CD14-positive monocyte (primary cell): Measurements from ENCODE around the gene ATP11A. TPM values are rescaled to one million over a fixed set of nuclear protein-coding genes. Genes with fewer than 3 reads are reported as not detected.

Source experiments
- DNase-seq, 3 donors: peaks; one replicate each; pipeline ENCODE4 v3.0.0-alpha.2; 2011 to 2022
- H2AFZ ChIP-seq: 2 replicates; pipeline ENCODE4 v1.6.0; 2012; ENCODE audit warnings: mild to moderate bottlenecking, low read depth, low read length, inconsistent platforms; ENCODE audit not compliant: insufficient read depth, poor library complexity, severe bottlenecking
- H3K27ac ChIP-seq, 2 donors: 1 replicate in 1 of 2; 2 replicates in 1 of 2; pipeline ENCODE4 v1.5.1; 2012 to 2013; ENCODE audit warnings: low read length in 2 of 2, control low read depth in 1 of 2, inconsistent platforms in 1 of 2, low read depth in 1 of 2, mild to moderate bottlenecking in 1 of 2
- H3K27me3 ChIP-seq, 2 donors: one replicate each; pipeline versions ENCODE4 v1.6.0 to v1.6.1; 2011 to 2013; ENCODE audit warnings: low read length in 2 of 2; ENCODE audit not compliant: control insufficient read depth in 2 of 2, insufficient read depth in 2 of 2
- H3K36me3 ChIP-seq, 2 donors: replicated peaks in 1 of 2; 1 replicate in 1 of 2; 2 replicates in 1 of 2; pipeline versions ENCODE4 v1.5.1 to v1.6.1; 2012 to 2013; ENCODE audit warnings: low read length in 2 of 2, control low read depth in 1 of 2, inconsistent platforms in 1 of 2, mild to moderate bottlenecking in 1 of 2; ENCODE audit not compliant: insufficient read depth in 2 of 2, control insufficient read depth in 1 of 2
- H3K4me1 ChIP-seq, 2 donors: 1 replicate in 1 of 2; 2 replicates in 1 of 2; pipeline versions ENCODE4 v1.5.1 to v1.6.1; 2012 to 2013; ENCODE audit warnings: low read length in 2 of 2, control low read depth in 1 of 2, inconsistent platforms in 1 of 2, mild to moderate bottlenecking in 1 of 2, moderate library complexity in 1 of 2; ENCODE audit not compliant: insufficient read depth in 2 of 2, control insufficient read depth in 1 of 2
- H3K4me2 ChIP-seq: replicated peaks from 2 replicates; pipeline ENCODE3; 2012; ENCODE audit warnings: low read length, moderate library complexity, mild to moderate bottlenecking; ENCODE audit not compliant: poor library complexity, severe bottlenecking; ENCODE audit errors: extremely low read depth
- H3K4me3 ChIP-seq, 3 experiments: fragments of 200-600 bp in 1 of 3; sonication (generic) in 1 of 3; replicated peaks in 1 of 3; 1 replicate in 2 of 3; 2 replicates in 1 of 3; pipeline ENCODE4 v1.5.1; 2011 to 2013; ENCODE audit warnings: low read length in 3 of 3, mild to moderate bottlenecking in 3 of 3, control low read depth in 2 of 3, low read depth in 2 of 3, inconsistent platforms in 1 of 3, moderate library complexity in 1 of 3
- H3K79me2 ChIP-seq: 2 replicates; pipeline ENCODE4 v1.6.0; 2012; ENCODE audit warnings: mild to moderate bottlenecking, control low read depth, inconsistent platforms, low read length, moderate library complexity; ENCODE audit not compliant: insufficient read depth
- H3K9ac ChIP-seq: 2 replicates; pipeline ENCODE4 v1.6.0; 2017; ENCODE audit warnings: low read length, mild to moderate bottlenecking; ENCODE audit not compliant: insufficient read depth, poor library complexity, severe bottlenecking
- H3K9me3 ChIP-seq, 2 donors: replicated peaks in 1 of 2; 1 replicate in 1 of 2; 2 replicates in 1 of 2; pipeline versions ENCODE4 v1.5.1 to v1.6.1; 2012 to 2013; ENCODE audit warnings: low read length in 2 of 2, control low read depth in 1 of 2; ENCODE audit not compliant: control insufficient read depth in 1 of 2, insufficient read depth in 1 of 2
- H4K20me1 ChIP-seq: 2 replicates; pipeline ENCODE4 v1.6.0; 2012; ENCODE audit warnings: mild to moderate bottlenecking, low read length, control low read depth, moderate library complexity; ENCODE audit not compliant: insufficient read depth
- H3K27ac Mint-ChIP-seq, 7 donors: one replicate each; pipeline ENCODE4 v1.8.0; 2020; ENCODE audit warnings: mild to moderate bottlenecking in 7 of 7, mixed read lengths in 7 of 7, moderate library complexity in 6 of 7, inconsistent platforms in 2 of 7
- H3K27me3 Mint-ChIP-seq, 3 donors: one replicate each; pipeline ENCODE4 v1.8.0; 2021 to 2022; ENCODE audit warnings: low read depth in 3 of 3, mild to moderate bottlenecking in 3 of 3, mixed read lengths in 3 of 3, moderate library complexity in 3 of 3, inconsistent platforms in 1 of 3
- H3K36me3 Mint-ChIP-seq, 2 donors: one replicate each; pipeline ENCODE4 v1.8.0; 2020; ENCODE audit warnings: mixed read lengths in 2 of 2, inconsistent platforms in 1 of 2, mild to moderate bottlenecking in 1 of 2
- H3K4me1 Mint-ChIP-seq: one replicate; pipeline ENCODE4 v1.8.0; 2020; ENCODE audit warnings: mild to moderate bottlenecking, mixed read lengths
- H3K4me3 Mint-ChIP-seq, 2 donors: one replicate each; pipeline ENCODE4 v1.8.0; 2020; ENCODE audit warnings: mild to moderate bottlenecking in 2 of 2, mixed read lengths in 2 of 2, moderate library complexity in 1 of 2
- H3K9me3 Mint-ChIP-seq, 7 donors: one replicate each; pipeline ENCODE4 v1.8.0; 2020 to 2022; ENCODE audit warnings: mixed read lengths in 7 of 7, mild to moderate bottlenecking in 6 of 7, moderate library complexity in 6 of 7, inconsistent platforms in 2 of 7
- CTCF ChIP-seq: fragments of 200-600 bp; IDR thresholded peaks from one replicate; pipeline ENCODE4 v1.8.0; 2022; ENCODE audit warnings: antibody characterized with exemption, mild to moderate bottlenecking
- WGBS: methylation state at CpG from one replicate; pipeline ENCODE4 v1.1.5; 2013; ENCODE audit warnings: missing lambda C conversion rate; ENCODE audit not compliant: insufficient coverage; 5-methylcytosine and 5-hydroxymethylcytosine counted together
- intact Hi-C, 2 donors: fragments of 100-400 bp; cut with micrococcal nuclease; formaldehyde crosslinking; loops; one replicate each; pipeline versions ENCODE4 v1.15.0 to v1.15.1; 2023
- polyA plus RNA-seq, 3 donors: library from polyadenylated mRNA; depleted of rRNA in 1 of 3; unstranded in 2 of 3; stranded (reverse) in 1 of 3; fragments of 300-500 nt in 2 of 3; fragments of >200 nt in 1 of 3; fragmentation: Illumina TruSeq in 2 of 3; gene quantifications; 1 replicate in 2 of 3; 2 replicates in 1 of 3; pipeline ENCODE4 v1.2.3, GENCODE V29; 2012 to 2021

Gene ATP11A
- polyA plus RNA-seq, 3 donors, result 7.2 to 45.4 (median 7.6) TPM

- Histone ChIP-seq H3K36me3 (peaks cover 91 to 100% of the 10 kb centered on the region in 2 donors), H2AFZ (no peak overlapping the region), H3K27me3 (no peaks in the 10 kb centered on the region), H3K9ac (no peak overlapping the region), H3K4me2 (no peak overlapping the region), H3K9me3 (peaks cover 5 to 6% of the 10 kb centered on the region in 2 donors), H3K27ac (no peak overlapping the region), H3K79me2 (no peaks in the 10 kb centered on the region), H3K4me3 (no peak overlapping the region), H3K4me1 (no peaks in the 10 kb centered on the region), H4K20me1 (peaks cover 37% of the 10 kb centered on the region)
- no peak overlapping the region for H3K4me3 Mint-ChIP-seq
- peaks cover 3 to 21% (median 7%) of the 10 kb centered on the region in 7 donors for H3K9me3 Mint-ChIP-seq
- H3K4me1 Mint-ChIP-seq, result no peaks in the 10 kb centered on the region
- H3K27ac Mint-ChIP-seq, result peak overlapping the region in 3 of 7 donors; percentile 45 to 57 (median 57)
- intact Hi-C loops, result no loop called here
- peaks cover 0 to 2% (median 0%) of the 10 kb centered on the region in 3 donors for H3K27me3 Mint-ChIP-seq
- DNase-seq, result no peak
- WGBS, result 97% methylated on average over 30 of the region's 38 CpGs
- no peak for TF ChIP-seq CTCF
- H3K36me3 Mint-ChIP-seq, result peaks cover 85 to 92% of the 10 kb centered on the region in 2 donors
These were observed 128.3 kb downstream of the ATP11A start for GRCh38 chr13:112818040-112818697.

GRCh38 chr13:112818698-112819045 lies 128.8 kb downstream of the ATP11A start:
- Histone ChIP-seq H3K9me3 (peaks cover 5 to 6% of the 10 kb centered on the region in 2 donors), H3K27me3 (no peaks in the 10 kb centered on the region), H4K20me1 (peaks cover 37% of the 10 kb centered on the region), H3K4me1 (no peaks in the 10 kb centered on the region), H3K4me3 (no peak overlapping the region), H3K79me2 (no peaks in the 10 kb centered on the region), H3K27ac (no peak overlapping the region), H2AFZ (no peak overlapping the region), H3K9ac (no peak overlapping the region), H3K4me2 (no peak overlapping the region), H3K36me3 (peaks cover 91 to 100% of the 10 kb centered on the region in 2 donors)
- intact Hi-C loops, result no loop called here
- WGBS, result 97% methylated on average over 4 of the region's 7 CpGs
- Mint-ChIP-seq H3K4me3 (no peak overlapping the region), H3K9me3 (peaks cover 2 to 17% (median 6%) of the 10 kb centered on the region in 7 donors), H3K27me3 (peaks cover 0 to 2% (median 0%) of the 10 kb centered on the region in 3 donors), H3K27ac (no peak overlapping the region), H3K36me3 (peaks cover 87 to 92% of the 10 kb centered on the region in 2 donors), H3K4me1 (no peaks in the 10 kb centered on the region)
- no peak for DNase-seq
- TF ChIP-seq CTCF, result no peak
